Iris pigment epithelial cell (primary cell): Measurements from ENCODE around the gene NLRP10.
A peak's percentile ranks its signal among the peaks of the same experiment; 100 is the strongest.
"Not testable (repeated sequence)": the region's sequence is repeated elsewhere in the genome, so short reads cannot be mapped to it uniquely, and the experiment has no call there.

ENCODE experiments used
- DNase-seq: peaks from one replicate; pipeline ENCODE4 v3.0.0-alpha.2; 2011; ENCODE audit warnings: low read depth

The NLRP10 gene, protein sequence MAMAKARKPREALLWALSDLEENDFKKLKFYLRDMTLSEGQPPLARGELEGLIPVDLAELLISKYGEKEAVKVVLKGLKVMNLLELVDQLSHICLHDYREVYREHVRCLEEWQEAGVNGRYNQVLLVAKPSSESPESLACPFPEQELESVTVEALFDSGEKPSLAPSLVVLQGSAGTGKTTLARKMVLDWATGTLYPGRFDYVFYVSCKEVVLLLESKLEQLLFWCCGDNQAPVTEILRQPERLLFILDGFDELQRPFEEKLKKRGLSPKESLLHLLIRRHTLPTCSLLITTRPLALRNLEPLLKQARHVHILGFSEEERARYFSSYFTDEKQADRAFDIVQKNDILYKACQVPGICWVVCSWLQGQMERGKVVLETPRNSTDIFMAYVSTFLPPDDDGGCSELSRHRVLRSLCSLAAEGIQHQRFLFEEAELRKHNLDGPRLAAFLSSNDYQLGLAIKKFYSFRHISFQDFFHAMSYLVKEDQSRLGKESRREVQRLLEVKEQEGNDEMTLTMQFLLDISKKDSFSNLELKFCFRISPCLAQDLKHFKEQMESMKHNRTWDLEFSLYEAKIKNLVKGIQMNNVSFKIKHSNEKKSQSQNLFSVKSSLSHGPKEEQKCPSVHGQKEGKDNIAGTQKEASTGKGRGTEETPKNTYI

DNA sequence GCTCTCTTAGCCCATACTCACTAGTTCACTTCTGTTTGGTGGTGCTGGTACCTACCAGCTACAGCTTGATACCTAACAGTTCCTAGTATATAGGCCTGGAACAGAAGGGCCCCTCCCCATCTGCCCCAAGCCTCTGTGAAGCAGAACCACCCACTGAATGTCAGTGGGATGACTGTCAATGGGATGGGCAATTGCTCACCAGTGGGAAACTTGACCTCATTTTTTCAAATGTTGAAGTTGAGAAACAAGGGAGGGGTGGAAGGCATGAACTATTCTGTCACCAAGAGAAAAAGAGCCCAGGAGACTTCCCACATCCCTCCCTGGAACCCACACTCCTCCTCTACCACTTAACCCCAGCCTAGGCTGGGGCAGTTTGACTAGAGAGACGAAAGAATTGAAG, at the start of gene NLRP10:
TSS of gene NLRP10 (minus strand) at position 62 of the 400 bp plus-strand sequence. CDS start 1,952 bp downstream, outside the sequence.
- DNase-seq: peak; percentile 55

DNA sequence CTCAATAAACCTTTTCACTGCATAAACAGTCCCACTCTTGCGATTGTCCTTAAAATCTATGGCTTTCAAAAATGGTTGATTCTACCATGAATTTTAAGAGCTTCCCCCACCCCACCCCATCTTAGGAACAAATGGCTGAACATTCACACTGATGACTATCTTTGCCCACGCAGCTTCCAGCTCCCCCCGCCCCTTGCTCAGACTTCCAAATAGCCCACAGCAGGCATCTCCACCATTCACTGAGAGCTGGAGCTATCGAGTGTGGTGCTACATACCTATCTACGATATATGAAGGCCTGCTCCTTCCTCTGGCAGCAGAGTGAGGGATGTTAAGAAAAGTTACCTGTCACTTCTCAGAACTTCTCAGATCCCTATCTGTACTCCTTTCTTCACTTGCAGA, 48.6 kb upstream of the NLRP10 start:
- DNase-seq: no peak

DNA sequence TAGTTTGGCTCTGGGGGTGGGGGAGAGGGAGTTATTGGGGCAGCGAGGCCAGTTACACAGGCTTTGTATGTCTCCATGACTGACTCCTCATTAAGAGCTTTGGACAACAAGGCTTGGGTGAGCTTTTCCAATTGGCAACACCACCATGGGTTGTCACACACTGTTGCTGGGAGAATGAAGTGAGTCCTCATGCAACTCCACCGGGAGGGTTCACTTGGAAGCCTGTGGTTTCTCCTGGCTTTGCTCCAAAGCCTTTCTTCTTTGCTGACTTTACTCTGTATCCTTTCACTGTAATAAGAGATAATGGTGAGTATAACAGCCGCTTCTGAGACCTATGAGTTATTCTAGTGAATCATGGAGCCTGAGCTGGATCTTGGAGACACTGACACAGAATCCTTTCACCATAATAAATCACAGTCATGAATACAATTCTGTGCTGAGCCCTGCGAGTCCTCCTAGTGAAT, 46.8 kb upstream of the NLRP10 start:
- DNase-seq: peak; percentile 81

DNA sequence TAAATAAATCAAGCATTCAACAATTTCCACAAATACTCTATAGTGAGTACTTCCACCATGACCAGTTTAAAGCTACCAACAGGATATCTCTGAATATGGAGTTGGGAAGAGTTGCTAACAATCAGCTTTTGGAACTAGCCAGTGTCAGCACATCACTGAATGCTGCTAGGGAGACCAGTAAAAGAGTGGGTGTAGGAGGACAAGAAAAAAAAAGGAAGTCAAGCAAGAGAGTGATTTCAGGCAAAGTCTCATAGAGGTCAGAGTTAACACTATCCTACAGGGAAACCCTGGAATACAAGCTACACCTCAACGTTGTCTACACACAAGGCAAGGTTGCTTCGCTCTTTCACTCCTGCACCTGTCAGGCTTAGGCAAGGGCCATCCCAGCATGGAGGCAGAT, 46.1 kb upstream of the NLRP10 start:
- DNase-seq: no peak

DNA sequence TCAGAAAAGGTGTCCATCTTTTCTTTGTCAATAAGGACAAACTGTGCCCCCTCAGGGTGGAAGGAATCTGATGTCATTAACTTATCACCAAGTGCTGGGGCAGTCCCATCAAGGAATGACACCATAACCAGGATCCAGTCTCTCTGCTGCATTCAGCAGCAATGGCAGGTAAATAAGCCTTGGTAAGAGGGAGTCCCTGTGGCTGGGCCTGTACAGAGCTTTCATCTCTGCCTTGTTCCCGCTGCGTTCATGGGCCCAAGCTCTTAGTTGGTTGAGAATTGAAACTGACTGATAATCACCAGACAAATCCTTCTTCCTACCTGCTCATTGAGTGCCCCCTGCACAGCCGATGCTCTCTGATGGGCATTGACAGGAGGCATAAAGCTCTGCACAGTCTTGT, 44.6 kb upstream of the NLRP10 start:
- DNase-seq: no peak

DNA sequence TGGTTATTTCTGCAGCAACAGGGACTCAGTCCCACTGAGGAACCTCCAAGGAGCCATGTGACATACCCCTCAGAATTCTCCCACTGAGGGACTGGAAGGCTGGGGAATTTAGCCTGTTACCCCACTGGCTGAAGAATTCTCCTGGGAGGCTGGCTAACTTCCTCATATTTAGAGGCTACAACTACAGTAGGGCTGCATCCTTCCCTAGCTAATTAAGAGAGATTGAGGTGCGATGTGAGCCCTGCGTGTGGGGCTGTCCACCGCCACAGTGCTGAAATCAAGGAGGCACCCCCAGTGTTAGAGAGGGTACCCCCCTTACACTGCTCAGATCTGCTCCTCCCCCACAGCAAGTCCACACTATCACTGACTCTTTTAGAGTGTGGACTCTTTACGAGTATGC, 43.0 kb upstream of the NLRP10 start:
- DNase-seq: no peak

DNA sequence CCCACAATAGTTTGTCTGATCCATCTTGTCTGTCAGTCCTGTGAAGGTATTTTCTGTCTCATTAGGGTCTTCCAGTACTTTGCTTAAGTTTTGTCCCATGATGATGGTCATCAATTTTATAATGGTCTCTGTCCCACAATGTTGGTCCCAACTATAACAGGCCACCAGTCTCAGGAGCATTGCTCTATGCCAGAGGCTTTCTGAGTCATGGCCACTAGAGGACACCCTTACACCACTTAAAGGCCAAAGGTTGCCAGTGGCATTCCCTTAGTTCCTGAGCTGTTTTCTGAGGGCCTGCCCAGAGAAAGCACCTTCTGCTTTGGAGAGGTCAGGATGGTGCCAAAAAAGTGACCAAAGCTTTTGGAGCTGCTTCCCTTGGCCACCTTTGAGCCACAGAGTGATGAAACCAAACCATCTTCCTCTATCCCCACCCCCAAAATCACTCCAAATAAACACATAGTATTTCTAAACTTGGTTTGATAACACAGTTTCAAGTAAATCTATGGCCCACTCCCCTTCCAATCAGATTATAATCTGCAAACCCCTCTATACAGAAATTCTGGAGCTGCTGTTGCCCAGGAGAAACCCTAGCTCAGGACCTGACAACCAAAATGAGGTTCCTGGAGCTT, 41.2 kb upstream of the NLRP10 start:
- peak; percentile 61 for DNase-seq

DNA sequence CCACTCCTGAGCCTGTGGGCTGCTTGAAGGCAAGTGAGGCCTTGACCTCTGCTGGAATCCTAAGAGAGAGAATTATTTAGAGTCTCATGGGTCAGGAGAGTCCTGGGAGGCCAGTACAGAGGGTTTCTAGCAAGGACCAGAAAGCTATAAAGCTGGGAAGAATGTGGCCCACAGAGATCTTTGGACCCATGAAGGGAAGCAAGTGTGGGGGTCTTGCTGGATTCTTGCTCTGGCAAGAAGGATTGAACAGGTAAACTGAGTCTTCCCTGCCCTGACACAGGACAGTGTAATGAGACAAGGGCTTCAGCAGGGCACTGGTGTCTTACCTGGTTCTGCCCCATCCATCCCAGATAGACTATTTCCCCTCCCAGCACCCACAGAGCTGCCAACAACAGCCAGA, 40.3 kb upstream of the NLRP10 start:
- DNase-seq: no peak

DNA sequence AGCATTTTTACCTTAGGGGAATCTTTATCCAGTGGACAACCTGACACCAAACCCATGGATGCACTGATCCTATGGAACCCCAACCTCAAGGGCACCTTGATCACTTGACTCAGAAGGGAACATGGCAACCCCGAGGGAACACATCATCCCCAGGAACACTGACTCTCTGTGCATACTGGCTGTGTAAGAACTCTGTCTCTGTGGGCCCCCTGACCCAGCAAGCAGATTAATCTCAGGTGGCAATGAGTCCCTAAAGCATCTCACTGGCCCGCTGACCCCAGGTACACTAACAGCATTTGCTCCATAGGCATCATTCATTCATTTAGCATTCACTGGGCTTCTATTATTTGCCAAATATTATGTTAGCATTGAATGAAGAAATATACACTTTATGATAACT, 38.8 kb upstream of the NLRP10 start:
- no peak for DNase-seq

DNA sequence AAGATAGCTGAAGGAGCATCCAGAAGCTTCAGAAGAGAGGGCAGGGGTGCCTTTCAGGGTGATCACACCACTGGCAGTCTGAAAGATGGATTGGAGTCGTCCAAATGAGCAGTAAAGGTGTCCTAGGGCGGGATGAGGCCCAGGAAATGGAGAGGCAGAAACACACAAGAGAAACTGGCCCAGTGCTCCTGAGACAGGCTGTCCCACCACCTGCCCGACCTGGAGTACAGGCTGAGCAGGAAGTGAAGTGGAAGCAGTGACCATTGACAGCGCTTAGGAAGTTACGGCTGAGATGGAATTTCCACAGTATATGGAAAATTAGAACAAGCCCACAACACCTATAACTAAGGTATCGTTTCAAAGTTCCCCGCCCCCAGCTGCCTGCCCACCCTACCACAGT, 37.9 kb upstream of the NLRP10 start:
- no peak for DNase-seq

DNA sequence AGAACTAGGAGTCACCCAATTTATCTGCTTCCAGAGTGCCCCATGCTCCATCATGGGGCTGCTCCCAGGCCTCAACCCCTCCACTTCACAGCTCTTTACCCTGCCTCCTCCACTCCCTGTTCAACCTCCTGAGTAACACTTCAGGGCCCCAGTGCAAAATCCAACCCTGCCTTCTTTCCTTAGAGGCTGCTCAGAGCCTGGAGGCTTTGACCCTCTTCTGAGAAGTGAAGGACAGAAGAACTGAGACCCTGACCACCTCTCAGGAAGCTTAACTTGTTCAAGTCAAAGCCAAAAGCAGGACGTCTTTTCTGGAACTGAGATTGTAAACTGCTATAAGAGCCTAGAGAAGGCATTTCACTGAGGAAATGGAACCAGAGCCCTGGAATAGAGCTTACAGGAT, 37.4 kb upstream of the NLRP10 start:
- no peak for DNase-seq

DNA sequence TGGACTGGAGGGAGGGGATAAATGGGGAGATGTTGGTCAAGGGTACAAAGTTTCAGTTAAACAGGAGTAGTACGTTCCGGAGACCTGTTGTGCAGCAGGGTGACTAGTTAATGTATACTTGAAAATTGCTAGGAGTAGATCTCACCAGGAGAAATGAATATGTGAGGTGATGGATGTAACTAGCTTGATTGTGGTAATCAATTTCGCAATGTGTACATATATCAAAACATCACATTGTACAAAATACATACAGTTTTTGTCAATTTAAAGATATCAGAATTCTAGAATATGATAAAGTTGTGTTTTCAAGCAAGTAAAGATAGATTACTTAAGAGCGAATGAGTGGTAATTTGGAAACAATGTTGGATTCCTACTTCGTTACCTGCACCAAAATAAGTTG, 35.1 kb upstream of the NLRP10 start:
- no peak for DNase-seq

DNA sequence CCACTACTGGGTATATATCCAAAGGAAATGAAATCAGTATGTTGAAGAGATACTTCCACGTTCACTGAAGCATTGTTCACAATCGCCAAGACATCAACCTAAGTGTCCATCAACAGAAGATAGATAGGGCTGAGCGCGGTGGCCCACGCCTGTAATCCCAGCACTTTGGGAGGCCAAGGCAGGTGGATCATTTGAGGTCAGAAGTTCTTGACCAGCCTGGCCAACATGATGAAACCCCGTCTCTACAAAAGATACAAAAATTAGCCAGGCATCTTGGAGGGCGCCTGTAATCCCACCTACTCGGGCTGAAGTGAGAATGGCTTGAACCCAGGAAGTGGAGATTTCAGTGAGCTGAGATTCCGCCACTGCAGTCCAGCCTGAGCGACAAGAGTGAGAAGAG, 34.5 kb upstream of the NLRP10 start:
- DNase-seq: no peak

DNA sequence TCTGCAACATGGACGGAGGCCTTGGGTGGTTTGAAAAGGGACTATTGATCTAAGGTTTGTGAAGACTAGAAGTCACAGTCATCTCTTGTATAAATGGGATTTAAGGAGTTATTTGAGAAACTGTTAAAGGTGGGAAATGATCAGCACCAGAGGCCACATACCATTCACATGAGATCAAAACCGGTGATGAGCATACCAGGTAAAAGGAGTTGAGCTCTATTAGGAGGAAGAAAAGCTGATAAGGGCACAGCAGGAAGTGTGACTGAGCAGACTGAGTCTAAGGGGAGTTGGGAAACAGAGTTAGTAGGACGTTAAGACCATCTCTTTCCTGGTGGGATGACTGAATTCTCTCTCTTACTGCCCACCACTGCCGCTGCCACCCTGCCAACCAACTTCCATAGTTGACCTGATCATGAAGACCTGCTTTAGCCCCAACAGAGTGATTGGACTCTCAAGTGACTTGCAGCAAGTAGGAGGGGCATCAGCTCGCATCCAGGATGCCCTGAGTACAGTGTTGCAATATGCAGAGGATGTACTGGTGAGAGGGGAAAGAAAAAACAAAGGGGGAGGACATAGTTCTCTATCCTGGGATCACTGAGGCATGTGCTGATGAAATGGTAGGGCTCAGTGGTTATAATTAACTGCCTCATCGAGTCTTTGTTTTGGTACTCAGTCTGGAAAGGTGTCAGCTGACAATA, 29.5 kb upstream of the NLRP10 start:
- DNase-seq: no peak

DNA sequence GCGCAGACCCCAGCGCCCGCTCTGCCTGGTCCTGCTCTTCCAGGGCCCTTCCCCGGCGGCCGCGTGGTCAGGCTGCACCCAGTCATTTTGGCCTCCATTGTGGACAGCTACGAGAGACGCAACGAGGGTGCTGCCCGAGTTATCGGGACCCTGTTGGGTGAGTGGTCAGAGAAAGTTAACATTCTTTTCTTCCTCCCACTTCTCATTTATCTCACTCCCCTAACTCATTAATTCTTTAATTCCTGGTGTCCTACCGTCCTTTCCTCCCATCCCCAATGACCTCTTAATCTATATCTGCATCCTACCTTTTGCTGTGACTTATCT, 22.3 kb upstream of the NLRP10 start:
- DNase-seq: not testable (repeated sequence)

DNA sequence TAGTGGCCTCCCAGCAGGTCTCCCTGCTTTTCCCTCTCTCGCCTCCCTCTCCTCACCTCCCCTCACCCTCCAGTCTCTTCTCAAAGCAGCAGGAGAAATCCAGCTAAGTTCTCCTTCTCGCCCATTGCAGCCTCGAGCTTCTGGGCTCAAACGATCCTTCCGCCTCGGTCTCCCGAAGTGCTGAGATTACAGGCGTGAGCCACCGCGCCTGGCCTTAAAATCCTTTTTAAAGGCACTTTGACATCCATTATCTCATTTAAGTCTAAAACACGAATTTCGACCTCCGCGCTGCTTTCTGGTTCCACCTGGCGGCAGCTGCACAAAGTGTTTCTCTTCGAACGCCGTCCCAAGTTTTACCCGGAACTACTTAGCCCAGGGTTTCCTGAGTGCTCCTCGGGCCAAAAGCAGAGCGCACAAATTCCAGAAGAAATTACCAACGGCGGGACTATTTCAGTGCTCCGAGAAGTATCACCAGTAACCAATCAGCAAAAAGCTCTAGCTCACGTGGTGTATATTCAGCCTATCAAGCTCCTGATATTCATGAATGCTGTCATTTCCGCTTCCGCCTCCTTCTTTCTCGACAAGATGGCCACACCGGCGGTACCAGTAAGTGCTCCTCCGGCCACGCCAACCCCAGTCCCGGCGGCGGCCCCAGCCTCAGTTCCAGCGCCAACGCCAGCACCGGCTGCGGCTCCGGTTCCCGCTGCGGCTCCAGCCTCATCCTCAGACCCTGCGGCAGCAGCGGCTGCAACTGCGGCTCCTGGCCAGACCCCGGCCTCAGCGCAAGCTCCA, 21.7 kb upstream of the NLRP10 start, which contains the start of gene EIF3F:
TSS of gene EIF3F (plus strand) at position 570 of the 792 bp plus-strand sequence. CDS start at position 586, 16 bp downstream.
- peak; percentile 100 for DNase-seq

DNA sequence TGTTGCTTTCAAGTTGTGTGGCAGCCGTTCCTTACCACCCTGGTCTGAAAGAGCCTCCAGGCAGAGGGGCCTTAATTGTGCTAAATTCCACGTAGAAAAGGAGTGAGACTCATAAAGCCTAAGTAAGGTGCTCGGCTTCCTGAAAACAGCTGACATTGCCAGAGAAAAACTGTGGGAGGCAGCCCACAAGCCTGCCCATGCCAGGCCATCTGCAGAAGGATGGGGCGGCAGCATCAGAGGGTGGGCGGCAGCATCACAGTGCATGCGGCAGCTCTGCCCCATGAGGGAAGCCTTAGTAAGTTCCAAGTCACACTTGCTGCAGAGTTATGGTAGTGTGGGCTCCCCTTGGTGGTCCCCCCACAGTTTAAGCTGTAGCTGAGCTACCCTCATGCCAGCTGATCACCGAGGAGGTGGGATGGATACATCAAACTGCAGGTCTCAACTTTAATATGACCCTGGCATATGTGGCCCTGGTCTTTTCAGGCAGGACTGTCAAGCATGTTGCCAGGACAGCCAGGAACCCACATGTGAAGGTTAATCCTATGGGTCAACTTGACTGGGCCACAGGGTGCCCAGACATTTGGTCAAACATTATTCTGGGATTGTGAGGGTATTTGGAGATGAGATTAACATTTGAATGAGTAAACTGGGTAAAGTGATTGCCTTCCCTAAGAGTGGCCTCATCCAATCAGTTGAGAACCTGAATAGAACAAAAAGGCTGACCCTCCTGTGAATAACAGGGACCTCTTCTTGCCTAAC, 18.8 kb upstream of the NLRP10 start:
- DNase-seq: no peak

DNA sequence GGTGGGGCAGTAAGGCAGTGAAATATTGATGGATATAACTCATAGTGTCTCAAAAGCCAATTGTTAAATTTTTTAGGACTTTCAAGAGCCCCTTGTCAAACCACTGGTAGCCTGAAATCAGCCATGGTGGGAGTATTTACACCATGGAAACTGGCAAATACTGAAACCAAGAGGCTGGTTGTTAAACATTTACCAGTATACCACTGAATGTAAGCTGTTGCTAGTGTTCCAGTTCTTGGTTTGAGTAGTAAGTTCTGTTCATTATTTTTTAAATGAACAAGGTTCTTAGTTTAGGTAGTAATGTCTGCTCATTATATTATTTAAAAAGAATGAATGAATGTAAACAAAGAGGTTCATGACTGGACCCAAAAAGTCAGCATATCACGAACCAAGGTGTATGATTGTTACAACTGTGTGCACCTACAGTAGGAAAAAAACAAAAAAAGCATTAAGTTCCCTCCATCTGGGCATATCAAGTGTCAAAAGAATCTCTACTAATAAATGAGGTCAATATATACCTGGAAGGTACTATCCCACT, 17.4 kb upstream of the NLRP10 start:
- DNase-seq: no peak

DNA sequence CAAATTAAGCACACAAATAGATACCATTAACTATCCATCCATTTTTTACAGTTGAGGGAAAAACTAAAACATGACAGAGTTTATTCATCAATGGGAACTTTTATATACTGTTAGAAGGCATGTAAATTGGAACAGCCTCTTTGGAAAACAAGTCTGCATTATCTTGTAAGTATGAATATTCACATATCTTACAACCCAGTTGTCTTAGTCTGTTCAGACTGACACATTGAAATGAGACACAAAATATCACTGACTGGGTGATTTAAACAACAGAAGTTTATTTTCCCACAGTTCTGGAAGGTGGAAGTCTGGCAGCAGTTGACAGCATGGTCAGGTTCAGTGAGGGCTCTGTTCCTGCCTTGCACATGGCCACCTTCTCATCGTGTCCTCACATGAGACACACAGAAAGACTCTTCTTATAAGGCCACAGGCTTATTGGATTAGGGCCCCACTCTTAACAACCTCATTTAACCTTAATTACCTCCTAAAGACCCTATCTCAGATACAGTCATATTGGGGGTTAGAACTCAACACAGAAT, 16.4 kb upstream of the NLRP10 start:
- no peak for DNase-seq

DNA sequence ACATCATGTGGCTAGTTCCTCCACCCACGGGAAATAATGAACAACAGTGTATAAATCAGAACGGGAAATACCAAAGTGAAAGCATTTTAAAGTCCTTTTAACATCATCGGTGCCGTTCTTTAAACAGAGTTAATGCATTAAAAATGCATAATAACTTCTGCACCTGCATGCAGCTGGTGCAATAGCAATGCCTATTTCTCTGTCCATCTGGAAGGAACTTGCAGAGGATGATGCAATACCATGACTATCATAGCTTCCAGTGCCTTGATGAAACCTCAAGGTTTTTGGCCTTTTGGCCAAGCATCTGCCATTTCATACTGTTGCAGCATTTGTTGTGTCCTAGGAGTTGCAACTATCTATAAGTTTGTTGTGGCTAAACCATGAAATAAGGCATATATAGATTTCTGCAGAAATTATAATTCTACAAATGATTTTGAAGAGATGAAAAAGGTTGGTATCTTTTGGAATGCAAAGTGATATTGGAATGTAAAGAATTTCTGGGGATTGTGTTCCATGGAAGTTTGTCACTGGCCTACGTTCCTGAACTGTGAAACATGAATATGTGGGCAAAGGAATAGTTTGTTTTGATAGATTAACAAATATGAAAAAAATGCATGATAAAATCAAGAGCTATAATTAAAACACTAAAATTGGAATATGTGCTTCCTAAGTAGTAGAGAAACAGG, 12.1 kb upstream of the NLRP10 start:
- peak; percentile 94 for DNase-seq
